HG02798 (cell line): ENCODE results near the gene PLXNA2.

Experiments
- ATAC-seq: cut with Tn5 transposase; IDR thresholded peaks from one replicate; pipeline ENCODE4 v1.9.1; 2021; ENCODE audit warnings: mild to moderate bottlenecking; ENCODE audit not compliant: unreplicated experiment, poor library complexity

Gene PLXNA2

GRCh38 chr1:208083715-208084085, 160.5 kb downstream of the PLXNA2 start:
- no peak for ATAC-seq

- ATAC-seq, result no peak
Observed at GRCh38 chr1:208083016-208083714, 161.0 kb downstream of the PLXNA2 start.

GRCh38 chr1:208081972-208082371, 162.2 kb downstream of the PLXNA2 start:
- no peak for ATAC-seq

- no peak for ATAC-seq
Observed at GRCh38 chr1:208080396-208081286, 163.5 kb downstream of the PLXNA2 start.

- ATAC-seq, result no peak
Observed at GRCh38 chr1:208079161-208079560, 165.0 kb downstream of the PLXNA2 start.

GRCh38 chr1:208078752-208079151, 165.4 kb downstream of the PLXNA2 start:
- no peak for ATAC-seq

GRCh38 chr1:208077232-208078075, 166.7 kb downstream of the PLXNA2 start:
- no peak for ATAC-seq

GRCh38 chr1:208074353-208074752, 169.8 kb downstream of the PLXNA2 start:
- no peak for ATAC-seq

GRCh38 chr1:208071435-208072031, 172.7 kb downstream of the PLXNA2 start:
- no peak for ATAC-seq

- no peak for ATAC-seq
Observed at GRCh38 chr1:208069908-208070307, 174.3 kb downstream of the PLXNA2 start.

GRCh38 chr1:208069317-208069716, 174.9 kb downstream of the PLXNA2 start:
- no peak for ATAC-seq

- ATAC-seq, result no peak
Observed at GRCh38 chr1:208068908-208069307, 175.3 kb downstream of the PLXNA2 start.

GRCh38 chr1:208068407-208068806, 175.8 kb downstream of the PLXNA2 start:
- ATAC-seq, result no peak

GRCh38 chr1:208066583-208066982, 177.6 kb downstream of the PLXNA2 start:
- no peak for ATAC-seq

- ATAC-seq, result no peak
Observed at GRCh38 chr1:208065862-208066261, 178.3 kb downstream of the PLXNA2 start.

GRCh38 chr1:208061632-208062031, 182.6 kb downstream of the PLXNA2 start:
- ATAC-seq, result no peak

- ATAC-seq, result no peak
Observed at GRCh38 chr1:208061118-208061517, 183.1 kb downstream of the PLXNA2 start.

- no peak for ATAC-seq
Observed at GRCh38 chr1:208060215-208060869, 183.8 kb downstream of the PLXNA2 start.

GRCh38 chr1:208059409-208060001, 184.7 kb downstream of the PLXNA2 start:
- no peak for ATAC-seq
